Measurements from ENCODE around the gene ATIC.

ATIC gene

GRCh38 chr2:215372968-215373649 lies 61.2 kb downstream of the ATIC start (continued):
- no peak for TF ChIP-seq TSHZ2 (CRISPR knock-in tag; IDR thresholded peaks at IDR 0.05)
- no peak for TF ChIP-seq POU6F1 (CRISPR knock-in tag; IDR thresholded peaks at IDR 0.05; ENCODE audit: borderline replicate concordance, low read depth)

DNA sequence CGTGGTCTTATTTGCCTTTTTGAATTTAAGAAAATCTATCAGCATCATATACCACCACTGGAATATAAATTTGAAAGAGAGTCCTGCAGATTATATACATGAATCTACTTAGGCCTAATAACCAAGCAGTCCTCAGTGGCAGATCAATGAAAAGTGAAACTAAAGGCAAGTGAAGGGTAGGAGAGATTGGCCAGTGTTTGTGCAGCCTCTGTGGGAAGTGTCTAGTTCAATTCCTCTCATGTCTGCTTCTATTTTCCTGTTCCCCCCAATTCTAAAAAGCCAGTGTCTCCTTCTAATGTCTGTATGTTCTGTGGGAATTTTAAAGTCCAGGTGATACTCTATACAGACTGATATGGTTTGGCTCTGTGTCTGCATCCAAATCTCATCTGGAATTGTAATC lies 62.1 kb downstream of the ATIC start:
- no peak for TF ChIP-seq POU6F1 (CRISPR knock-in tag; IDR thresholded peaks at IDR 0.05; ENCODE audit: borderline replicate concordance, low read depth)
- TF ChIP-seq ZNF70 (CRISPR knock-in tag; IDR thresholded peaks at IDR 0.05): no peak
- TF ChIP-seq SNAI2 (CRISPR knock-in tag; IDR thresholded peaks at IDR 0.05): no peak
- no peak for TF ChIP-seq ZNF565 (CRISPR knock-in tag; conservative IDR thresholded peaks at IDR 0.05; ENCODE audit: low read depth)
- TF ChIP-seq ZFP30 (CRISPR knock-in tag; IDR thresholded peaks at IDR 0.05): no peak
- no peak for TF ChIP-seq ZC3H10 (CRISPR knock-in tag; IDR thresholded peaks at IDR 0.05)
- no peak for TF ChIP-seq ZFP3 (CRISPR knock-in tag; IDR thresholded peaks at IDR 0.05)
- no peak for TF ChIP-seq ESRRG (CRISPR knock-in tag; IDR thresholded peaks at IDR 0.05)
- TF ChIP-seq GLIS3 (CRISPR knock-in tag; IDR thresholded peaks at IDR 0.05): no peak
- TF ChIP-seq, protein P1, sequence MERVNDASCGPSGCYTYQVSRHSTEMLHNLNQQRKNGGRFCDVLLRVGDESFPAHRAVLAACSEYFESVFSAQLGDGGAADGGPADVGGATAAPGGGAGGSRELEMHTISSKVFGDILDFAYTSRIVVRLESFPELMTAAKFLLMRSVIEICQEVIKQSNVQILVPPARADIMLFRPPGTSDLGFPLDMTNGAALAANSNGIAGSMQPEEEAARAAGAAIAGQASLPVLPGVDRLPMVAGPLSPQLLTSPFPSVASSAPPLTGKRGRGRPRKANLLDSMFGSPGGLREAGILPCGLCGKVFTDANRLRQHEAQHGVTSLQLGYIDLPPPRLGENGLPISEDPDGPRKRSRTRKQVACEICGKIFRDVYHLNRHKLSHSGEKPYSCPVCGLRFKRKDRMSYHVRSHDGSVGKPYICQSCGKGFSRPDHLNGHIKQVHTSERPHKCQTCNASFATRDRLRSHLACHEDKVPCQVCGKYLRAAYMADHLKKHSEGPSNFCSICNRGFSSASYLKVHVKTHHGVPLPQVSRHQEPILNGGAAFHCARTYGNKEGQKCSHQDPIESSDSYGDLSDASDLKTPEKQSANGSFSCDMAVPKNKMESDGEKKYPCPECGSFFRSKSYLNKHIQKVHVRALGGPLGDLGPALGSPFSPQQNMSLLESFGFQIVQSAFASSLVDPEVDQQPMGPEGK (CRISPR knock-in tag; IDR thresholded peaks at IDR 0.05; ENCODE audit: borderline replicate concordance): no peak
- TF ChIP-seq ZNF8 (CRISPR knock-in tag; IDR thresholded peaks at IDR 0.05): no peak
- no peak for TF ChIP-seq ARNTL (CRISPR knock-in tag; IDR thresholded peaks at IDR 0.05; ENCODE audit: borderline replicate concordance, low read depth)
- no peak for TF ChIP-seq TSHZ2 (CRISPR knock-in tag; IDR thresholded peaks at IDR 0.05)
- TF ChIP-seq ISL1 (CRISPR knock-in tag; IDR thresholded peaks at IDR 0.05): no peak
- no peak for TF ChIP-seq TCF4 (CRISPR knock-in tag; IDR thresholded peaks at IDR 0.05; ENCODE audit: borderline replicate concordance)
- no peak for TF ChIP-seq CSRNP3 (CRISPR knock-in tag; IDR thresholded peaks at IDR 0.05)
- TF ChIP-seq RARB (CRISPR knock-in tag; IDR thresholded peaks at IDR 0.05): no peak
- no peak for TF ChIP-seq TOX (CRISPR knock-in tag; IDR thresholded peaks at IDR 0.05; ENCODE audit: borderline replicate concordance)
- no peak for TF ChIP-seq CSDC2 (CRISPR knock-in tag; IDR thresholded peaks at IDR 0.05)
- TF ChIP-seq OSR1 (CRISPR knock-in tag; IDR thresholded peaks at IDR 0.05): no peak
- no peak for ATAC-seq

All from SK-N-SH treated with all-trans-retinoic acid at 6 μM for 48 hours (cell line).